CD8-positive, alpha-beta memory T cell (primary cell): ENCODE measurements around the gene RAPGEF1. TPM values are rescaled to one million over a fixed set of nuclear protein-coding genes. Genes with fewer than 3 reads are reported as not detected.

ENCODE experiments used
- CTCF ChIA-PET: fragments of 350-600 bp; sonication (Branson Sonifier 250); formaldehyde crosslinking; loops from one replicate; lab custom pipeline; 2021; ENCODE audit warnings: antibody characterized with exemption; lab: Charles Lee
- POLR2A ChIA-PET: fragments of 350-600 bp; sonication (Branson Sonifier 250); formaldehyde crosslinking; loops from one replicate; lab custom pipeline; 2021; ENCODE audit warnings: antibody characterized with exemption; lab: Charles Lee
- DNase-seq, 5 donors: peaks; one replicate each; pipeline versions ENCODE4 v3.0.0 to v3.0.0-alpha.2; 2020 to 2022; ENCODE audit warnings: mixed read lengths in 1 of 5
- H3K27ac ChIP-seq: one replicate; pipeline ENCODE4 v1.7.0; 2013; ENCODE audit warnings: low read depth, mild to moderate bottlenecking, low read length, moderate library complexity
- H3K27me3 ChIP-seq: 2 replicates; pipeline ENCODE4 v1.7.0; 2013; ENCODE audit warnings: low read length, mild to moderate bottlenecking; ENCODE audit not compliant: insufficient read depth, poor library complexity, severe bottlenecking
- H3K36me3 ChIP-seq: 2 replicates; pipeline ENCODE4 v1.7.0; 2013; ENCODE audit warnings: mild to moderate bottlenecking, low read length, moderate library complexity; ENCODE audit not compliant: insufficient read depth
- H3K4me1 ChIP-seq: 2 replicates; pipeline ENCODE4 v1.7.0; 2013; ENCODE audit warnings: mild to moderate bottlenecking, low read length, moderate library complexity; ENCODE audit not compliant: insufficient read depth
- H3K4me3 ChIP-seq: 2 replicates; pipeline ENCODE4 v1.7.0; 2013; ENCODE audit warnings: mild to moderate bottlenecking, low read length
- H3K9me3 ChIP-seq: 2 replicates; pipeline ENCODE4 v1.7.0; 2013; ENCODE audit warnings: mild to moderate bottlenecking, low read length
- H3K27ac Mint-ChIP-seq, 8 donors: one replicate each; pipeline ENCODE4 v1.8.0; 2020 to 2021; ENCODE audit warnings: mixed read lengths in 8 of 8, mild to moderate bottlenecking in 6 of 8, inconsistent platforms in 3 of 8, moderate library complexity in 3 of 8
- H3K27me3 Mint-ChIP-seq, 2 donors: one replicate each; pipeline ENCODE4 v1.8.0; 2020 to 2021; ENCODE audit warnings: mixed read lengths in 2 of 2, mild to moderate bottlenecking in 1 of 2, moderate library complexity in 1 of 2
- H3K36me3 Mint-ChIP-seq, 3 donors: one replicate each; pipeline ENCODE4 v1.8.0; 2020 to 2021; ENCODE audit warnings: mixed read lengths in 3 of 3, inconsistent platforms in 1 of 3, mild to moderate bottlenecking in 1 of 3
- H3K4me1 Mint-ChIP-seq, 3 donors: one replicate each; pipeline ENCODE4 v1.8.0; 2020 to 2021; ENCODE audit warnings: mixed read lengths in 3 of 3, inconsistent platforms in 1 of 3, mild to moderate bottlenecking in 1 of 3
- H3K4me3 Mint-ChIP-seq, 7 donors: one replicate each; pipeline ENCODE4 v1.8.0; 2020 to 2021; ENCODE audit warnings: mixed read lengths in 7 of 7, mild to moderate bottlenecking in 6 of 7, moderate library complexity in 4 of 7, inconsistent platforms in 2 of 7
- H3K9me3 Mint-ChIP-seq, 5 donors: one replicate each; pipeline ENCODE4 v1.8.0; 2020 to 2022; ENCODE audit warnings: mixed read lengths in 5 of 5, mild to moderate bottlenecking in 3 of 5, moderate library complexity in 2 of 5, inconsistent platforms in 1 of 5
- polyA plus RNA-seq: library from polyadenylated mRNA; unstranded; fragments of 300-500 nt; fragmentation: Illumina TruSeq; gene quantifications from one replicate; pipeline ENCODE4 v1.2.3, GENCODE V29; 2021
- total RNA-seq, 2 experiments: library from RNA; stranded (reverse); gene quantifications; one replicate each; pipeline ENCODE4 v1.2.3, GENCODE V29; 2021

The RAPGEF1 gene
- total and polyA plus RNA-seq, 3 experiments from 2014 or later, result 20.1 to 148 (median 145) TPM

GRCh38 chr9:131605770-131606590 is 133.9 kb downstream of the RAPGEF1 start:
- peaks cover 0 to 97% (median 12%) of the 10 kb centered on the region in 3 donors for H3K36me3 Mint-ChIP-seq
- POLR2A ChIA-PET, result interaction anchor here (0.6 kb wide), 1 partner anchor 852 kb away, joined by 8 read pairs; no protein-coding TSS in a partner anchor

GRCh38 chr9:131603711-131604439 is 136.0 kb downstream of the RAPGEF1 start:
- no peak overlapping the region for H3K27ac ChIP-seq
- Mint-ChIP-seq H3K4me1 (peaks cover 8 to 14% (median 9%) of the 10 kb centered on the region in 3 donors), H3K9me3 (no peaks in the 10 kb centered on the region), H3K27ac (peak overlapping the region in 5 of 8 donors; percentile 23 to 58 (median 29)), H3K36me3 (peaks cover 0 to 94% (median 19%) of the 10 kb centered on the region in 3 donors), H3K27me3 (no peaks in the 10 kb centered on the region), H3K4me3 (no peak overlapping the region)
- H3K9me3 ChIP-seq, result no peaks in the 10 kb centered on the region
- no peak for DNase-seq
- peaks cover 40% of the 10 kb centered on the region for H3K36me3 ChIP-seq
- no peaks in the 10 kb centered on the region for H3K27me3 ChIP-seq
- ChIA-PET CTCF (interaction anchor here (1.0 to 3.1 kb wide), 3 partner anchors 12 to 135 kb away, joined by 3 to 10 read pairs (median 3); no protein-coding TSS in a partner anchor), POLR2A (interaction anchor here (1.1 kb wide), 1 partner anchor 9 kb away, joined by 3 read pairs; no protein-coding TSS in a partner anchor)
- no peaks in the 10 kb centered on the region for H3K4me1 ChIP-seq
- no peak overlapping the region for H3K4me3 ChIP-seq

More at GRCh38 chr9:131605770-131606590, 133.9 kb downstream of the RAPGEF1 start:
- DNase-seq, result no peak
- Histone ChIP-seq H3K9me3 (no peaks in the 10 kb centered on the region), H3K4me3 (no peak overlapping the region), H3K4me1 (no peaks in the 10 kb centered on the region), H3K36me3 (peaks cover 39% of the 10 kb centered on the region), H3K27ac (no peak overlapping the region), H3K27me3 (no peaks in the 10 kb centered on the region)
- Mint-ChIP-seq H3K27me3 (no peaks in the 10 kb centered on the region), H3K4me3 (no peak overlapping the region), H3K4me1 (peaks cover 9 to 14% (median 13%) of the 10 kb centered on the region in 3 donors), H3K27ac (peak overlapping the region in 6 of 8 donors; percentile 23 to 84 (median 40)), H3K9me3 (no peaks in the 10 kb centered on the region)
- CTCF ChIA-PET, result interaction anchor here (0.7 kb wide), 1 partner anchor 15 kb away, joined by 3 read pairs; no protein-coding TSS in a partner anchor

- H3K4me3 ChIP-seq, result no peak overlapping the region
- no peaks in the 10 kb centered on the region for H3K27me3 ChIP-seq
- ChIA-PET POLR2A (no interaction called here), CTCF (interaction anchor here (1.0 to 3.1 kb wide), 3 partner anchors 12 to 136 kb away, joined by 3 to 10 read pairs (median 3); no protein-coding TSS in a partner anchor)
- Mint-ChIP-seq H3K27ac (peak overlapping the region in 4 of 8 donors; percentile 7 to 85 (median 28)), H3K4me1 (peaks cover 6 to 14% (median 9%) of the 10 kb centered on the region in 3 donors), H3K36me3 (peaks cover 0 to 92% (median 17%) of the 10 kb centered on the region in 3 donors), H3K9me3 (no peaks in the 10 kb centered on the region), H3K4me3 (no peak overlapping the region), H3K27me3 (no peaks in the 10 kb centered on the region)
- no peak overlapping the region for H3K27ac ChIP-seq
- no peak for DNase-seq
- H3K4me1 ChIP-seq, result no peaks in the 10 kb centered on the region
- H3K9me3 ChIP-seq, result no peaks in the 10 kb centered on the region
- H3K36me3 ChIP-seq, result peaks cover 45% of the 10 kb centered on the region
These were observed 136.7 kb downstream of the RAPGEF1 start for GRCh38 chr9:131603199-131603598.

GRCh38 chr9:131601683-131602181 is 138.1 kb downstream of the RAPGEF1 start:
- H3K27me3 ChIP-seq, result no peaks in the 10 kb centered on the region
- ChIA-PET CTCF (interaction anchor here (0.8 to 1.1 kb wide), 3 partner anchors 9 to 139 kb away, joined by 3 to 4 read pairs (median 3); no protein-coding TSS in a partner anchor), POLR2A (interaction anchor here (0.7 kb wide), 1 partner anchor 16 kb away, joined by 10 read pairs; no protein-coding TSS in a partner anchor)
- H3K36me3 Mint-ChIP-seq, result peaks cover 0 to 93% (median 17%) of the 10 kb centered on the region in 3 donors
- no peak for DNase-seq
- H3K27ac Mint-ChIP-seq, result peak overlapping the region in 5 of 8 donors; percentile 38 to 82 (median 51)
- no peak overlapping the region for H3K4me3 ChIP-seq
- no peaks in the 10 kb centered on the region for H3K9me3 ChIP-seq
- H3K9me3 Mint-ChIP-seq, result no peaks in the 10 kb centered on the region
- H3K4me3 Mint-ChIP-seq, result no peak overlapping the region
- H3K4me1 Mint-ChIP-seq, result peaks cover 4 to 11% (median 4%) of the 10 kb centered on the region in 3 donors
- no peaks in the 10 kb centered on the region for H3K4me1 ChIP-seq
- H3K36me3 ChIP-seq, result peaks cover 59% of the 10 kb centered on the region
- H3K27me3 Mint-ChIP-seq, result no peaks in the 10 kb centered on the region
- H3K27ac ChIP-seq, result no peak overlapping the region

GRCh38 chr9:131598121-131598520 is 141.8 kb downstream of the RAPGEF1 start:
- no peak for DNase-seq
- Mint-ChIP-seq H3K36me3 (peaks cover 0 to 88% (median 11%) of the 10 kb centered on the region in 3 donors), H3K27ac (peak overlapping the region in 3 of 8 donors; percentile 22 to 46 (median 23)), H3K4me3 (no peak overlapping the region), H3K4me1 (peaks cover 0 to 10% (median 4%) of the 10 kb centered on the region in 3 donors), H3K27me3 (no peaks in the 10 kb centered on the region), H3K9me3 (no peaks in the 10 kb centered on the region)
- no peaks in the 10 kb centered on the region for H3K9me3 ChIP-seq
- no peak overlapping the region for H3K4me3 ChIP-seq
- no peaks in the 10 kb centered on the region for H3K4me1 ChIP-seq
- no peaks in the 10 kb centered on the region for H3K27me3 ChIP-seq
- H3K36me3 ChIP-seq, result peaks cover 51% of the 10 kb centered on the region
- ChIA-PET CTCF (interaction anchor here (1.3 to 1.4 kb wide), 2 partner anchors 17 to 142 kb away, joined by 3 to 6 read pairs; no protein-coding TSS in a partner anchor), POLR2A (no interaction called here)
- H3K27ac ChIP-seq, result no peak overlapping the region

- no peak overlapping the region for H3K4me3 ChIP-seq
- no peaks in the 10 kb centered on the region for H3K4me1 ChIP-seq
- POLR2A ChIA-PET, result no interaction called here
- CTCF ChIA-PET, result interaction anchor here (1.3 to 1.4 kb wide), 2 partner anchors 18 to 143 kb away, joined by 3 to 4 read pairs; no protein-coding TSS in a partner anchor
- Mint-ChIP-seq H3K27ac (peak overlapping the region in 1 of 8 donors; percentile 27), H3K36me3 (peaks cover 0 to 86% (median 12%) of the 10 kb centered on the region in 3 donors), H3K4me3 (no peak overlapping the region), H3K27me3 (no peaks in the 10 kb centered on the region), H3K4me1 (peaks cover 0 to 8% (median 3%) of the 10 kb centered on the region in 3 donors), H3K9me3 (no peaks in the 10 kb centered on the region)
- no peaks in the 10 kb centered on the region for H3K27me3 ChIP-seq
- DNase-seq, result no peak
- peaks cover 50% of the 10 kb centered on the region for H3K36me3 ChIP-seq
- no peaks in the 10 kb centered on the region for H3K9me3 ChIP-seq
- H3K27ac ChIP-seq, result no peak overlapping the region
These were observed 142.6 kb downstream of the RAPGEF1 start for GRCh38 chr9:131597246-131597645.

GRCh38 chr9:131596430-131596743 is 143.5 kb downstream of the RAPGEF1 start:
- Mint-ChIP-seq H3K4me1 (peaks cover 8 to 13% (median 9%) of the 10 kb centered on the region in 3 donors), H3K9me3 (no peaks in the 10 kb centered on the region), H3K36me3 (peaks cover 0 to 86% (median 11%) of the 10 kb centered on the region in 3 donors), H3K4me3 (no peak overlapping the region), H3K27ac (peak overlapping the region in 1 of 8 donors; percentile 71), H3K27me3 (no peaks in the 10 kb centered on the region)
- Histone ChIP-seq H3K36me3 (peaks cover 46% of the 10 kb centered on the region), H3K9me3 (no peaks in the 10 kb centered on the region), H3K27ac (no peak overlapping the region), H3K27me3 (no peaks in the 10 kb centered on the region), H3K4me3 (no peak overlapping the region), H3K4me1 (peaks cover 2% of the 10 kb centered on the region)
- ChIA-PET CTCF (interaction anchor here (1.3 kb wide), 1 partner anchor 144 kb away, joined by 4 read pairs; no protein-coding TSS in a partner anchor), POLR2A (no interaction called here)
- DNase-seq, result no peak
